ENCODE measurements around the gene ARL4A.
"Not testable (repeated sequence)": the region's sequence is repeated elsewhere in the genome, so short reads cannot be mapped to it uniquely, and the experiment has no call there.

DNA sequence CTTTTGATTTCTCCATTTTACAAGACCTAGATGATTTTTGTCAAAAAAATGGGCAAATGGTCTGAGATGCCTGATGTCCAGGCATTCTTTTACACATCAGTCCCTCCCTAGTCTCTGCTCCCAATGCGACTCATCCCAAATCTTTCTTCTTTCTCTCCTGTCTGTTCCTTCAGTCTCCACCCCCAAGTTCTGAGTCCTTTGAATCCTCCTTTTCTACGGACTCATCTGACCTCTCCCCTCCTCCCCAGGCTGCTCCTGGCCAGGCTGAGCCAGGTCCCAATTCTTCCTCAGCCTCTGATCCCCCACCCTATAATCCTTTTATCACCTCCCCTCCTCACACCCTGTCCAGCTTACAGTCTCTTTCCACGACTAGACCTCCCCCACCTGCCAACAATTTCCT is 26.4 kb upstream of the ARL4A start:
- TF ChIP-seq CTCF (conservative IDR thresholded peaks at IDR 0.05; ENCODE audit: low read length); EZH2phosphoT487 (IDR thresholded peaks at IDR 0.05; ENCODE audit: borderline replicate concordance): not testable (repeated sequence)

Data from Loucy (cell line).